Measurements from ENCODE around the gene RBFOX2.

DNA sequence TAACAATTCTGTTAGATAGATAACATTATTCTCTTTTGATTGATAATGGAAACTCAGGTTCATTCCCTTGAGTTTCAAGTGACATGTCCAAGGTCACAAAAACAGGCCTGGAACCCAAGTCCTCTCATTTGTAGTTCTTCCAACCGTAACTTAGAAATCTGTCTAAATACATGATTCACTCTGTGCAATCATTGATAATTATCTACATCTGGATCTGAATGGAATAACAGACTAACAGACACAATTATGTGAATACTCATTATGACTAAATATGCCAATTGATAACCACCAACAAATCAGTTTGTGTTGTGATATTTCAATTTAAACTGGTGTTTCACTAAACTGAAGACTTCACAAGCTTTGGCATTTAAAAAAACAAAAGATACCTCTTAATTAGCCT, 71.0 kb downstream of the RBFOX2 start:
- TF ChIP-seq, protein P1, sequence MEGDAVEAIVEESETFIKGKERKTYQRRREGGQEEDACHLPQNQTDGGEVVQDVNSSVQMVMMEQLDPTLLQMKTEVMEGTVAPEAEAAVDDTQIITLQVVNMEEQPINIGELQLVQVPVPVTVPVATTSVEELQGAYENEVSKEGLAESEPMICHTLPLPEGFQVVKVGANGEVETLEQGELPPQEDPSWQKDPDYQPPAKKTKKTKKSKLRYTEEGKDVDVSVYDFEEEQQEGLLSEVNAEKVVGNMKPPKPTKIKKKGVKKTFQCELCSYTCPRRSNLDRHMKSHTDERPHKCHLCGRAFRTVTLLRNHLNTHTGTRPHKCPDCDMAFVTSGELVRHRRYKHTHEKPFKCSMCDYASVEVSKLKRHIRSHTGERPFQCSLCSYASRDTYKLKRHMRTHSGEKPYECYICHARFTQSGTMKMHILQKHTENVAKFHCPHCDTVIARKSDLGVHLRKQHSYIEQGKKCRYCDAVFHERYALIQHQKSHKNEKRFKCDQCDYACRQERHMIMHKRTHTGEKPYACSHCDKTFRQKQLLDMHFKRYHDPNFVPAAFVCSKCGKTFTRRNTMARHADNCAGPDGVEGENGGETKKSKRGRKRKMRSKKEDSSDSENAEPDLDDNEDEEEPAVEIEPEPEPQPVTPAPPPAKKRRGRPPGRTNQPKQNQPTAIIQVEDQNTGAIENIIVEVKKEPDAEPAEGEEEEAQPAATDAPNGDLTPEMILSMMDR (IDR thresholded peaks at IDR 0.05) = no peak
- no peak for TF ChIP-seq POLR2A (IDR thresholded peaks at IDR 0.05)
